NT2/D1 (cell line): ENCODE data around the gene AVP.

Experiments used
- SUZ12 ChIP-seq: IDR thresholded peaks from 2 replicates; pipeline ENCODE4 v1.6.1; 2011; ENCODE audit not compliant: insufficient read length, insufficient read depth; ENCODE audit errors: extremely low read depth
- YY1 ChIP-seq: IDR thresholded peaks from 2 replicates; pipeline ENCODE4 v1.6.1; 2011; ENCODE audit not compliant: insufficient read length, insufficient read depth
- ZNF274 ChIP-seq: IDR thresholded peaks from 2 replicates; pipeline ENCODE4 v1.6.1; 2011; ENCODE audit warnings: mild to moderate bottlenecking, low read depth, low read length

DNA sequence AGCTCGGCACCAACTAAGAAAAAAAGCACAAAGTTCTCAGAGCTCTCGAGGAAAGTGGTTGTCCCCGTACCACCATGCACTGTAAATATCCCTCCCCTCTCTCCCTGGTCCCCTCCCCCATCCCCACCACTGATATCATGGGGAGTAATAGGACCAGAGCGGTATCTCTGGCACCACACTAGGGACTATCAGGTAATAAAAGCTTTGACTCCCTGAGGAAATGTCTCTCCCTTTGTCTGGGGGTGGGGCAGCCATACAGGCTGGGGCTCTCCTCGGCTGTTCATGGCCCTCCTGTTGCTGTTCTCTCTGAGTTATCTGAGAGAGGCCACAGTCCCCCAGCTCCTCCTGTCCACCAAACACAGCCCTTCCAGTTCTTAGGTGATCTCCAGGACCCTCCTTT, 46.1 kb downstream of the AVP start:
- TF ChIP-seq SUZ12 = no peak
- TF ChIP-seq YY1 = no peak
- TF ChIP-seq ZNF274 = no peak
